Ishikawa (cell line): ENCODE data around the gene TSEN34.
A peak's percentile ranks its signal among the peaks of the same experiment; 100 is the strongest.

Experiments
- CEBPB ChIP-seq: IDR thresholded peaks from 2 replicates; pipeline ENCODE4 v1.6.1; 2012
- CREB1 ChIP-seq: IDR thresholded peaks from 2 replicates; pipeline ENCODE4 v1.6.1; 2012; ENCODE audit warnings: low read depth
- EGR1 ChIP-seq: IDR thresholded peaks from 2 replicates; pipeline ENCODE4 v1.6.1; 2012
- EP300 ChIP-seq: IDR thresholded peaks from 2 replicates; pipeline ENCODE4 v1.6.1; 2012; ENCODE audit warnings: borderline replicate concordance
- FOXM1 ChIP-seq: IDR thresholded peaks from 2 replicates; pipeline ENCODE4 v1.6.1; 2012; ENCODE audit warnings: low read depth, borderline replicate concordance
- MAX ChIP-seq: IDR thresholded peaks from 2 replicates; pipeline ENCODE4 v1.6.1; 2012
- NFIC ChIP-seq: IDR thresholded peaks from 2 replicates; pipeline ENCODE4 v1.6.1; 2012
- RAD21 ChIP-seq: IDR thresholded peaks from 2 replicates; pipeline ENCODE4 v1.6.1; 2012; ENCODE audit warnings: low read depth
- TAF1 ChIP-seq: IDR thresholded peaks from 2 replicates; pipeline ENCODE4 v1.6.1; 2012; ENCODE audit warnings: low read depth, mild to moderate bottlenecking
- TCF12 ChIP-seq: IDR thresholded peaks from 2 replicates; pipeline ENCODE4 v1.6.1; 2012; ENCODE audit warnings: low read depth
- TEAD4 ChIP-seq: IDR thresholded peaks from 2 replicates; pipeline ENCODE4 v1.6.1; 2012
- USF1 ChIP-seq: IDR thresholded peaks from 2 replicates; pipeline ENCODE4 v1.6.1; 2012
- YY1 ChIP-seq: IDR thresholded peaks from 2 replicates; pipeline ENCODE4 v1.6.1; 2012; ENCODE audit warnings: low read depth
- ZBTB7A ChIP-seq: IDR thresholded peaks from 2 replicates; pipeline ENCODE4 v1.6.1; 2012; ENCODE audit warnings: low read depth
- TF ChIP-seq, protein P1 (sequence below): IDR thresholded peaks from 2 replicates; pipeline ENCODE4 v1.6.1; 2012; ENCODE audit warnings: low read depth, mild to moderate bottlenecking

TSEN34 gene

GRCh38 chr19:54191811-54192453 is 824 bp downstream of the TSEN34 start:
- TF ChIP-seq RAD21 (no peak), ZBTB7A (peak; percentile 13; the same call in 1 of the 2 replicates)

DNA sequence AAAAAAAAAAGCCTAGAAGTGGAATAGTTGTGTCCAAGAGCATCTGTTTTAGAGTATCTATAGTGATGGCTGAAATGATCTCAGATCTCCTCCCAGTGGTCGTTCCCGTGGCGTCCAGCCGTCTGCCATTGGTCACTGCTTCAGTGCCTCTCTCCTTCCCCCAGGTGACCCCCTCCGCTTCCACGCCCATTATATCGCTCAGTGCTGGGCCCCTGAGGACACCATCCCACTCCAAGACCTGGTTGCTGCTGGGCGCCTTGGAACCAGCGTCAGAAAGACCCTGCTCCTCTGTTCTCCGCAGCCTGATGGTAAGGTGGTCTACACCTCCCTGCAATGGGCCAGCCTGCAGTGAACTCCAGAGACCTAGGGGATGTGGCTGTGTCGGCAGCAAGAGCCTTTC is 1.9 kb downstream of the TSEN34 start:
- TF ChIP-seq CREB1 = no peak
- no peak for TF ChIP-seq CEBPB
- no peak for TF ChIP-seq RAD21
- no peak for TF ChIP-seq EP300
- no peak for TF ChIP-seq TEAD4
- TF ChIP-seq YY1 = no peak
- TF ChIP-seq, protein P1, sequence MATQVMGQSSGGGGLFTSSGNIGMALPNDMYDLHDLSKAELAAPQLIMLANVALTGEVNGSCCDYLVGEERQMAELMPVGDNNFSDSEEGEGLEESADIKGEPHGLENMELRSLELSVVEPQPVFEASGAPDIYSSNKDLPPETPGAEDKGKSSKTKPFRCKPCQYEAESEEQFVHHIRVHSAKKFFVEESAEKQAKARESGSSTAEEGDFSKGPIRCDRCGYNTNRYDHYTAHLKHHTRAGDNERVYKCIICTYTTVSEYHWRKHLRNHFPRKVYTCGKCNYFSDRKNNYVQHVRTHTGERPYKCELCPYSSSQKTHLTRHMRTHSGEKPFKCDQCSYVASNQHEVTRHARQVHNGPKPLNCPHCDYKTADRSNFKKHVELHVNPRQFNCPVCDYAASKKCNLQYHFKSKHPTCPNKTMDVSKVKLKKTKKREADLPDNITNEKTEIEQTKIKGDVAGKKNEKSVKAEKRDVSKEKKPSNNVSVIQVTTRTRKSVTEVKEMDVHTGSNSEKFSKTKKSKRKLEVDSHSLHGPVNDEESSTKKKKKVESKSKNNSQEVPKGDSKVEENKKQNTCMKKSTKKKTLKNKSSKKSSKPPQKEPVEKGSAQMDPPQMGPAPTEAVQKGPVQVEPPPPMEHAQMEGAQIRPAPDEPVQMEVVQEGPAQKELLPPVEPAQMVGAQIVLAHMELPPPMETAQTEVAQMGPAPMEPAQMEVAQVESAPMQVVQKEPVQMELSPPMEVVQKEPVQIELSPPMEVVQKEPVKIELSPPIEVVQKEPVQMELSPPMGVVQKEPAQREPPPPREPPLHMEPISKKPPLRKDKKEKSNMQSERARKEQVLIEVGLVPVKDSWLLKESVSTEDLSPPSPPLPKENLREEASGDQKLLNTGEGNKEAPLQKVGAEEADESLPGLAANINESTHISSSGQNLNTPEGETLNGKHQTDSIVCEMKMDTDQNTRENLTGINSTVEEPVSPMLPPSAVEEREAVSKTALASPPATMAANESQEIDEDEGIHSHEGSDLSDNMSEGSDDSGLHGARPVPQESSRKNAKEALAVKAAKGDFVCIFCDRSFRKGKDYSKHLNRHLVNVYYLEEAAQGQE = no peak
- TF ChIP-seq MAX = no peak
- TF ChIP-seq TCF12 = no peak
- no peak for TF ChIP-seq ZBTB7A
- no peak for TF ChIP-seq EGR1
- TF ChIP-seq NFIC = no peak
- TF ChIP-seq FOXM1 = no peak
- no peak for TF ChIP-seq TAF1
- TF ChIP-seq USF1 = no peak

- TF ChIP-seq YY1 = no peak
- TF ChIP-seq CEBPB = no peak
- no peak for TF ChIP-seq TAF1
- no peak for TF ChIP-seq MAX
- TF ChIP-seq FOXM1 = no peak
- no peak for TF ChIP-seq ZBTB7A
- TF ChIP-seq RAD21 = no peak
- TF ChIP-seq CREB1 = no peak
- TF ChIP-seq EP300 = no peak
- TF ChIP-seq USF1 = no peak
- TF ChIP-seq TCF12 = no peak
- TF ChIP-seq TEAD4 = no peak
Measured at GRCh38 chr19:54196536-54196935, 5.4 kb downstream of the TSEN34 start.

- TF ChIP-seq USF1 (no peak), FOXM1 (no peak), EP300 (no peak), MAX (no peak), RAD21 (no peak), TAF1 (no peak), NFIC (no peak), CREB1 (no peak), CEBPB (no peak)
- TF ChIP-seq, protein P1 = no peak
Measured at GRCh38 chr19:54197121-54197520, 6.0 kb downstream of the TSEN34 start.

- TF ChIP-seq MAX (no peak), RAD21 (no peak), CEBPB (no peak), ZBTB7A (no peak), YY1 (no peak), EP300 (no peak), CREB1 (no peak), USF1 (no peak), TCF12 (no peak), EGR1 (no peak), TEAD4 (no peak)
- TF ChIP-seq, protein P1 = no peak
Measured at GRCh38 chr19:54199401-54199800, 8.3 kb downstream of the TSEN34 start.
